HepG2 (cell line): ENCODE data around the gene EARS2. TPM values are rescaled to one million over a fixed set of nuclear protein-coding genes. Genes with fewer than 3 reads are reported as not detected.
A peak's percentile ranks its signal among the peaks of the same experiment; 100 is the strongest.

Source experiments
- ARID3A ChIP-seq: IDR thresholded peaks from 2 replicates; pipeline ENCODE4 v1.6.1; 2012; ENCODE audit warnings: low read depth, low read length, improper control_type of control experiment
- HOXA3 ChIP-seq: sonication (generic); formaldehyde crosslinking; IDR thresholded peaks from 2 replicates; pipeline ENCODE4 v1.5.0; 2020; ENCODE audit warnings: missing genetic modification reagents
- KDM5B ChIP-seq: sonication (generic); formaldehyde crosslinking; IDR thresholded peaks from 2 replicates; pipeline ENCODE4 v1.4.0; 2020; ENCODE audit warnings: missing genetic modification reagents, mild to moderate bottlenecking, borderline replicate concordance
- MBD4 ChIP-seq: IDR thresholded peaks from 2 replicates; pipeline ENCODE4 v1.6.1; 2012; ENCODE audit warnings: low read length, inconsistent platforms, borderline replicate concordance
- MYC ChIP-seq: sonication (generic); formaldehyde crosslinking; IDR thresholded peaks from 2 replicates; pipeline ENCODE4 v1.9.0; 2021; ENCODE audit warnings: missing genetic modification reagents, borderline replicate concordance
- PCBP1 ChIP-seq: fragments of 200-400 bp; formaldehyde crosslinking; IDR thresholded peaks from 2 replicates; pipeline ENCODE4 v1.6.1; 2017; ENCODE audit warnings: mild to moderate bottlenecking, low read depth, low read length, borderline replicate concordance
- POLR2G ChIP-seq: fragments of 200-400 bp; formaldehyde crosslinking; IDR thresholded peaks from 2 replicates; pipeline ENCODE4 v1.6.1; 2018; ENCODE audit warnings: mild to moderate bottlenecking, low read depth, low read length, moderate library complexity
- RELA ChIP-seq: sonication (generic); formaldehyde crosslinking; IDR thresholded peaks from 2 replicates; pipeline ENCODE4 v1.4.0; 2020; ENCODE audit warnings: missing genetic modification reagents
- ZBTB49 ChIP-seq: sonication (generic); formaldehyde crosslinking; IDR thresholded peaks from 2 replicates; pipeline ENCODE4 v1.4.0; 2020; ENCODE audit warnings: missing genetic modification reagents, borderline replicate concordance
- ZFYVE20 ChIP-seq: sonication (generic); formaldehyde crosslinking; IDR thresholded peaks from 2 replicates; pipeline ENCODE4 v1.8.0; 2023; ENCODE audit warnings: low read depth, mild to moderate bottlenecking, moderate library complexity, missing genetic modification reagents, borderline replicate concordance
- ZNF251 ChIP-seq: sonication (generic); formaldehyde crosslinking; IDR thresholded peaks from 2 replicates; pipeline ENCODE4 v1.9.0; 2021; ENCODE audit warnings: mild to moderate bottlenecking, missing genetic modification reagents
- ZNF362 ChIP-seq: sonication (generic); formaldehyde crosslinking; IDR thresholded peaks from 2 replicates; pipeline ENCODE4 v1.4.0; 2020; ENCODE audit warnings: missing genetic modification reagents, mild to moderate bottlenecking, borderline replicate concordance
- ZNF441 ChIP-seq: sonication (generic); formaldehyde crosslinking; IDR thresholded peaks from 2 replicates; pipeline ENCODE4 v1.7.0; 2021; ENCODE audit warnings: missing genetic modification reagents, borderline replicate concordance
- ZNF484 ChIP-seq: sonication (generic); formaldehyde crosslinking; IDR thresholded peaks from 2 replicates; pipeline ENCODE4 v1.5.1; 2020; ENCODE audit warnings: mild to moderate bottlenecking, low read depth, missing genetic modification reagents, borderline replicate concordance
- ZNF670 ChIP-seq: sonication (generic); formaldehyde crosslinking; IDR thresholded peaks from 2 replicates; pipeline ENCODE4 v1.8.0; 2022; ENCODE audit warnings: mild to moderate bottlenecking, missing genetic modification reagents, borderline replicate concordance
- ZSCAN30 ChIP-seq: sonication (generic); formaldehyde crosslinking; IDR thresholded peaks from 2 replicates; pipeline ENCODE4 v1.5.0; 2020; ENCODE audit warnings: mild to moderate bottlenecking, missing genetic modification reagents
- polyA plus RNA-seq, 8 experiments: library from polyadenylated mRNA; depleted of rRNA in 3 of 8; stranded (reverse) in 7 of 8; unstranded in 1 of 8; fragments of >200 nt; fragmentation: Illumina TruSeq in 4 of 8; extraction: Trizol in 4 of 8; gene quantifications; 2 replicates each; pipeline versions ENCODE4 v1.2.1 to v1.2.3, GENCODE V29; 2011 to 2016; ENCODE audit warnings: low read depth in 4 of 8, missing spikeins in 1 of 8, mixed read lengths in 1 of 8; ENCODE audit not compliant: insufficient read depth in 1 of 8
- total RNA-seq, 5 experiments: library from RNA; depleted of rRNA; stranded (reverse); fragments of >200 nt; fragmentation: Illumina TruSeq; extraction: Trizol; gene quantifications; 2 replicates each; pipeline ENCODE4 v1.2.3, GENCODE V29; 2016; ENCODE audit warnings: low read depth in 1 of 5
- TF ChIP-seq, protein P1 (sequence below): sonication (generic); formaldehyde crosslinking; IDR thresholded peaks from 2 replicates; pipeline ENCODE4 v1.5.0; 2020; ENCODE audit warnings: mild to moderate bottlenecking, missing genetic modification reagents

Gene EARS2
- total and polyA plus RNA-seq, 2 of the 13 experiments (the other 11 are each of a cell fraction or from before 2014, with no cell fraction given), result 49.4 to 80.4 TPM

GRCh38 chr16:23595951-23596720, 39.0 kb upstream of the EARS2 start, which contains the start of gene NDUFAB1 (continued):
- TF ChIP-seq ZNF251 (CRISPR knock-in tag), result peak; percentile 35; the same call in 1 of the 2 replicates
- no peak for TF ChIP-seq ZFYVE20
- TF ChIP-seq, protein P1, sequence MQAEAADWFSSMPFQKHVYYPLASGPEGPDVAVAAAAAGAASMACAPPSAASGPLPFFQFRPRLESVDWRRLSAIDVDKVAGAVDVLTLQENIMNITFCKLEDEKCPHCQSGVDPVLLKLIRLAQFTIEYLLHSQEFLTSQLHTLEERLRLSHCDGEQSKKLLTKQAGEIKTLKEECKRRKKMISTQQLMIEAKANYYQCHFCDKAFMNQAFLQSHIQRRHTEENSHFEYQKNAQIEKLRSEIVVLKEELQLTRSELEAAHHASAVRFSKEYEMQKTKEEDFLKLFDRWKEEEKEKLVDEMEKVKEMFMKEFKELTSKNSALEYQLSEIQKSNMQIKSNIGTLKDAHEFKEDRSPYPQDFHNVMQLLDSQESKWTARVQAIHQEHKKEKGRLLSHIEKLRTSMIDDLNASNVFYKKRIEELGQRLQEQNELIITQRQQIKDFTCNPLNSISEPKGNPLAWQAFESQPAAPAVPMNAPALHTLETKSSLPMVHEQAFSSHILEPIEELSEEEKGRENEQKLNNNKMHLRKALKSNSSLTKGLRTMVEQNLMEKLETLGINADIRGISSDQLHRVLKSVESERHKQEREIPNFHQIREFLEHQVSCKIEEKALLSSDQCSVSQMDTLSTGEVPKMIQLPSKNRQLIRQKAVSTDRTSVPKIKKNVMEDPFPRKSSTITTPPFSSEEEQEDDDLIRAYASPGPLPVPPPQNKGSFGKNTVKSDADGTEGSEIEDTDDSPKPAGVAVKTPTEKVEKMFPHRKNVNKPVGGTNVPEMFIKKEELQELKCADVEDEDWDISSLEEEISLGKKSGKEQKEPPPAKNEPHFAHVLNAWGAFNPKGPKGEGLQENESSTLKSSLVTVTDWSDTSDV, result peak; percentile 84; the same call in 1 of the 2 replicates
- TF ChIP-seq HOXA3 (CRISPR knock-in tag), result peak; percentile 98
- peak; percentile 88; the same call in 1 of the 2 replicates for TF ChIP-seq RELA (CRISPR knock-in tag)
- peak; percentile 77; the same call in 1 of the 2 replicates for TF ChIP-seq ZNF484
- TF ChIP-seq ZNF670 (CRISPR knock-in tag), result peak; percentile 73; the same call in 1 of the 2 replicates
- TF ChIP-seq POLR2G, result peak; percentile 96
- peak; percentile 97 for TF ChIP-seq ZSCAN30
- TF ChIP-seq MBD4, result no peak
- peak; percentile 98 for TF ChIP-seq MYC (CRISPR knock-in tag)
- TF ChIP-seq ZNF441, result no peak; the same call in 1 of the 2 replicates
- TF ChIP-seq ARID3A, result peak; percentile 13
- TF ChIP-seq KDM5B (CRISPR knock-in tag), result peak; percentile 96
- peak; percentile 84; the same call in 1 of the 2 replicates for TF ChIP-seq ZNF362
- peak; percentile 58; the same call in 1 of the 2 replicates for TF ChIP-seq ZBTB49
- TF ChIP-seq PCBP1, result no peak
